ENCODE measurements around the gene ZNF324.

DNA sequence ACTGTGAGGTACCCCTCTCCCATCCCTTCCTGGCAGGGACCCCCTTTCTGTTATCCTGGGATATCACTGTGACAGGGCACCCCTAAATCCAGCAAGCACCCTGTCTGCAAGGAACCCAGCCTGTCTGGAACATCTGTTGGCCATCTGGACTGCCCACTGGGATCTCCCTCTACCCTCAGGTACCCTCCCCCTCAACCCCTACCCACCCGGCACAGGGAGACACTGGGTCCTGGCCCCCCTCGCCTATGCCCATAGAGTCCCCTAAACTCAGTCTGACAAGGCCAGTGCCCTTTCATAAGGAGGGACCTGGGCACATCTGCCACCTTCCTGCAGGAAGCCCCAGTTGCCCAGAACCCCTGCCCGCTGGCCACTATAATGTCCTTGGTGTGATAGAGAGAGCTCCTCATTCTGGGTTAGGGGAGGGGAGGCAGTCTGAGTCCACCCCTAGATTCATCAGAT, 47.7 kb downstream of the ZNF324 start:
- no peak for TF ChIP-seq CEBPB (IDR thresholded peaks at IDR 0.05; ENCODE audit: low read depth, low read length)
- no peak for TF ChIP-seq SMC3 (IDR thresholded peaks at IDR 0.05; ENCODE audit: low read depth, low read length)
- no peak for TF ChIP-seq CTCF (conservative IDR thresholded peaks at IDR 0.05; ENCODE audit: low read depth, low read length)
- no peak for TF ChIP-seq MAZ (IDR thresholded peaks at IDR 0.05; ENCODE audit: borderline replicate concordance, low read depth, low read length)
- no peak for TF ChIP-seq POLR2A (IDR thresholded peaks at IDR 0.05; ENCODE audit: low read depth, low read length)
- no peak for TF ChIP-seq RCOR1 (IDR thresholded peaks at IDR 0.05; ENCODE audit: insufficient replicate concordance, low read length)
- no peak for TF ChIP-seq MXI1 (IDR thresholded peaks at IDR 0.05; ENCODE audit: borderline replicate concordance, low read depth, low read length)
- TF ChIP-seq, protein P1, sequence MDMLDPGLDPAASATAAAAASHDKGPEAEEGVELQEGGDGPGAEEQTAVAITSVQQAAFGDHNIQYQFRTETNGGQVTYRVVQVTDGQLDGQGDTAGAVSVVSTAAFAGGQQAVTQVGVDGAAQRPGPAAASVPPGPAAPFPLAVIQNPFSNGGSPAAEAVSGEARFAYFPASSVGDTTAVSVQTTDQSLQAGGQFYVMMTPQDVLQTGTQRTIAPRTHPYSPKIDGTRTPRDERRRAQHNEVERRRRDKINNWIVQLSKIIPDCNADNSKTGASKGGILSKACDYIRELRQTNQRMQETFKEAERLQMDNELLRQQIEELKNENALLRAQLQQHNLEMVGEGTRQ (IDR thresholded peaks at IDR 0.05; ENCODE audit: low read depth, low read length), result no peak
- no peak for TF ChIP-seq RFX5 (IDR thresholded peaks at IDR 0.05; ENCODE audit: low read depth, low read length)
- TF ChIP-seq FOS (IDR thresholded peaks at IDR 0.05; ENCODE audit: low read depth, low read length), result no peak
- TF ChIP-seq BHLHE40 (IDR thresholded peaks at IDR 0.05; ENCODE audit: low read depth, low read length), result no peak
- TF ChIP-seq CHD1 (IDR thresholded peaks at IDR 0.05; ENCODE audit: low read depth, low read length), result no peak
